A673 (cell line): ENCODE measurements around the gene ABCG1.

Source experiments
- CTCF ChIP-seq: fragments of 300-800, 200-600 bp; sonication (generic); conservative IDR thresholded peaks from 2 replicates; pipeline ENCODE4 v1.5.1; 2017; ENCODE audit warnings: low read depth, mild to moderate bottlenecking, antibody characterized with exemption, low read length, moderate library complexity, mixed read lengths
- EZH2 ChIP-seq: fragments of 200-600 bp; sonication (generic); IDR thresholded peaks from 2 replicates; pipeline ENCODE4 v1.6.1; 2017; ENCODE audit warnings: borderline replicate concordance, low read depth, mild to moderate bottlenecking, mixed read lengths, antibody characterized with exemption, low read length; ENCODE audit not compliant: poor library complexity, severe bottlenecking

DNA sequence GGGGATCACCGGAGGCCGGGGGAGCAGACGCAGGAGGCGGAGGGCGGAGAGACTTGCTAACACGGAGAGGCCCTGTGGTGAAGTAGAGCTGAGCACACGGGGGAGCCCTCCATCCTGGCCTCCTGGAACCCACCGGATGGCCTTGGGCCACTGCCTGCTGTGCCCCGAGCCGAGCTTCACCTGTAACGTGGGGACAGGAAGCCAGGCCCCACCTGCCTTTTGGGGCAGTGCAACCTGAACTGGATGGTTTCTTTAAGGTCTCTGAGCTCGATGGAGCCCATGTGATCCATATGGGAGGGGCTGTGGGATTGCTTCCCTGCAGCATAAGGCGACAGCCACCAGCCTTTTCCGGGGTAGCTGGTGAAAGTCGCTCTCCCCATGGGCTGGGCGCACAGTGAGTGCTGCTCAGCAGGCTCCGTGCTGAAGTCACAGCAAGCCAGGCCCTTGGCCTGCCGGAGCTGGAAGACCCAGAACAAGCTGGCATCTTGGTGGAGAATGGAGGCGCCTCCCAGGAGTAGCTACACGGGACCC is 60.5 kb downstream of the ABCG1 start:
- TF ChIP-seq CTCF: no peak
- no peak for TF ChIP-seq EZH2
